Measurements from ENCODE around the gene CTRB2. TPM values are rescaled to one million over a fixed set of nuclear protein-coding genes. Genes with fewer than 3 reads are reported as not detected.
A peak's percentile ranks its signal among the peaks of the same experiment; 100 is the strongest.

The CTRB2 gene
- total RNA-seq, 1 experiment from 2014 or later, result 5.8 TPM

DNA sequence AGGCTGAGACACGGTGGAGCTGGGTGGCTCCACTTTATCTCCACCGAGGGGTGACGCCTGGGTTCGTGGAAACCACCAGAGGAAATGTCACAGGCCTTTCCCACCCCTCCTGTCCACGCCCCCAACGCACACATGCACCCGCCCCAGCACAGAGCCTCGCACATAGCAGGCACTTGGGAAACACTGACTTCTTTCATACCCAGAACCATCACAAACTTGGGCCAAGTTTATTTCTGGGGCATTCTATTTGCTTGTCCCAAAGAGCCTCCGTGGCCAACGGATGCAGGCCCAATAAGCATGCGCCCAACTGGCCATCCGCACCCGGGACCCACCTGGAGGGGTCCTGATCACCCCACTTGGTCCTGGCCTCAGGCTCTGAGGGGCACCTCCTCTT is 41.2 kb upstream of the CTRB2 start:
- POLR2A ChIA-PET, result interaction anchor here (1.1 kb wide), 1 partner anchor 14 kb away, joined by 6 read pairs; no protein-coding TSS in a partner anchor
- Mint-ChIP-seq H3K4me1 (peaks cover 77% of the 10 kb centered on the region), H3K4me3 (no peak overlapping the region), H3K27ac (peak overlapping the region; percentile 73), H3K36me3 (peaks cover 5% of the 10 kb centered on the region), H3K27me3 (ENCODE audit: low read depth) (no peaks in the 10 kb centered on the region), H3K9me3 (no peaks in the 10 kb centered on the region)
- DNase-seq (ENCODE audit: low spot score), result no peak
- no peak for ATAC-seq
- no peak for TF ChIP-seq FOXJ3 (CRISPR knock-in tag; IDR thresholded peaks at IDR 0.05; ENCODE audit: borderline replicate concordance)
- TF ChIP-seq, protein P1, sequence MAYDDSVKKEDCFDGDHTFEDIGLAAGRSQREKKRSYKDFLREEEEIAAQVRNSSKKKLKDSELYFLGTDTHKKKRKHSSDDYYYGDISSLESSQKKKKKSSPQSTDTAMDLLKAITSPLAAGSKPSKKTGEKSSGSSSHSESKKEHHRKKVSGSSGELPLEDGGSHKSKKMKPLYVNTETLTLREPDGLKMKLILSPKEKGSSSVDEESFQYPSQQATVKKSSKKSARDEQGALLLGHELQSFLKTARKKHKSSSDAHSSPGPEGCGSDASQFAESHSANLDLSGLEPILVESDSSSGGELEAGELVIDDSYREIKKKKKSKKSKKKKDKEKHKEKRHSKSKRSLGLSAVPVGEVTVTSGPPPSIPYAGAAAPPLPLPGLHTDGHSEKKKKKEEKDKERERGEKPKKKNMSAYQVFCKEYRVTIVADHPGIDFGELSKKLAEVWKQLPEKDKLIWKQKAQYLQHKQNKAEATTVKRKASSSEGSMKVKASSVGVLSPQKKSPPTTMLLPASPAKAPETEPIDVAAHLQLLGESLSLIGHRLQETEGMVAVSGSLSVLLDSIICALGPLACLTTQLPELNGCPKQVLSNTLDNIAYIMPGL (CRISPR knock-in tag; IDR thresholded peaks at IDR 0.05), result no peak
- TF ChIP-seq NR1H2 (CRISPR knock-in tag; IDR thresholded peaks at IDR 0.05), result no peak
- TF ChIP-seq, protein P2, sequence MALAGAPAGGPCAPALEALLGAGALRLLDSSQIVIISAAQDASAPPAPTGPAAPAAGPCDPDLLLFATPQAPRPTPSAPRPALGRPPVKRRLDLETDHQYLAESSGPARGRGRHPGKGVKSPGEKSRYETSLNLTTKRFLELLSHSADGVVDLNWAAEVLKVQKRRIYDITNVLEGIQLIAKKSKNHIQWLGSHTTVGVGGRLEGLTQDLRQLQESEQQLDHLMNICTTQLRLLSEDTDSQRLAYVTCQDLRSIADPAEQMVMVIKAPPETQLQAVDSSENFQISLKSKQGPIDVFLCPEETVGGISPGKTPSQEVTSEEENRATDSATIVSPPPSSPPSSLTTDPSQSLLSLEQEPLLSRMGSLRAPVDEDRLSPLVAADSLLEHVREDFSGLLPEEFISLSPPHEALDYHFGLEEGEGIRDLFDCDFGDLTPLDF (CRISPR knock-in tag; IDR thresholded peaks at IDR 0.05), result no peak
- no peak for TF ChIP-seq SMAD4 (CRISPR knock-in tag; IDR thresholded peaks at IDR 0.05)
- TF ChIP-seq ZNF121 (CRISPR knock-in tag; IDR thresholded peaks at IDR 0.05), result no peak
- TF ChIP-seq, protein P3, sequence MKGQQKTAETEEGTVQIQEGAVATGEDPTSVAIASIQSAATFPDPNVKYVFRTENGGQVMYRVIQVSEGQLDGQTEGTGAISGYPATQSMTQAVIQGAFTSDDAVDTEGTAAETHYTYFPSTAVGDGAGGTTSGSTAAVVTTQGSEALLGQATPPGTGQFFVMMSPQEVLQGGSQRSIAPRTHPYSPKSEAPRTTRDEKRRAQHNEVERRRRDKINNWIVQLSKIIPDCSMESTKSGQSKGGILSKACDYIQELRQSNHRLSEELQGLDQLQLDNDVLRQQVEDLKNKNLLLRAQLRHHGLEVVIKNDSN (CRISPR knock-in tag; IDR thresholded peaks at IDR 0.05), result no peak
- TF ChIP-seq RORB (CRISPR knock-in tag; IDR thresholded peaks at IDR 0.05), result no peak
- no peak for TF ChIP-seq JAZF1 (CRISPR knock-in tag; IDR thresholded peaks at IDR 0.05)
- TF ChIP-seq ELF4 (CRISPR knock-in tag; IDR thresholded peaks at IDR 0.05; ENCODE audit: low read depth), result no peak
- TF ChIP-seq GABPB1 (CRISPR knock-in tag; IDR thresholded peaks at IDR 0.05), result no peak
- CTCF ChIA-PET, result interaction anchor here (1.0 to 1.3 kb wide), 3 partner anchors 14 to 269 kb away, joined by 3 to 11 read pairs (median 3); no protein-coding TSS in a partner anchor

DNA sequence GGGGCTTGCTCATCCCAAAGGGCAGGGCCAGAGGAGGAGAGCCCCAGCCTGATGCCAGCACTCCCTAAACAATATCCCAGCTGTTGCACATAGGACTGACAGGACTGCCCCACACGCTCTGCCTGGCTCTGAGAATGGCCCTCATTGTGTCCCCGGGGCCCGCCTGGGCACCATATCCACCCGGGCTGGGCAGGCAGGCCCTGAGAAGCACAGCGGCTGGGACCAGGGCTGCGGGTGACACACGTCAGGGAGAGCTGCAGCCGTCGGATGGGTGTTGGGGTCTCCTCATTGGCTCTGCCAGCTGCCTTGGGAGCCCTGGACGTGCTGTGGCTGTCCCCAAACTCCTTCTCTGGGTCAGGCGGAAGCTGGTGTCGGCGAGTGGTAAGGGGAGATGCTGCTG is 40.3 kb upstream of the CTRB2 start:
- no peak for DNase-seq (ENCODE audit: low spot score)
- Mint-ChIP-seq H3K27ac (peak overlapping the region; percentile 73), H3K4me3 (no peak overlapping the region), H3K9me3 (no peaks in the 10 kb centered on the region), H3K36me3 (peaks cover 13% of the 10 kb centered on the region), H3K27me3 (ENCODE audit: low read depth) (no peaks in the 10 kb centered on the region), H3K4me1 (peaks cover 69% of the 10 kb centered on the region)
- TF ChIP-seq, protein P1 (CRISPR knock-in tag; IDR thresholded peaks at IDR 0.05), result no peak
- TF ChIP-seq, protein P3 (CRISPR knock-in tag; IDR thresholded peaks at IDR 0.05), result no peak
- TF ChIP-seq ZNF263 (CRISPR knock-in tag; IDR thresholded peaks at IDR 0.05; ENCODE audit: low read depth) (no peak), GABPB1 (CRISPR knock-in tag; IDR thresholded peaks at IDR 0.05) (no peak), TP53 (CRISPR knock-in tag; IDR thresholded peaks at IDR 0.05) (no peak)
- ChIA-PET CTCF (interaction anchor here (1.0 to 4.8 kb wide), 5 partner anchors 13 to 489 kb away, joined by 3 to 44 read pairs (median 3); no protein-coding TSS in a partner anchor), POLR2A (interaction anchor here (0.5 to 1.1 kb wide), 2 partner anchors 13 to 26 kb away, joined by 3 to 6 read pairs; no protein-coding TSS in a partner anchor)
- ATAC-seq, result no peak

DNA sequence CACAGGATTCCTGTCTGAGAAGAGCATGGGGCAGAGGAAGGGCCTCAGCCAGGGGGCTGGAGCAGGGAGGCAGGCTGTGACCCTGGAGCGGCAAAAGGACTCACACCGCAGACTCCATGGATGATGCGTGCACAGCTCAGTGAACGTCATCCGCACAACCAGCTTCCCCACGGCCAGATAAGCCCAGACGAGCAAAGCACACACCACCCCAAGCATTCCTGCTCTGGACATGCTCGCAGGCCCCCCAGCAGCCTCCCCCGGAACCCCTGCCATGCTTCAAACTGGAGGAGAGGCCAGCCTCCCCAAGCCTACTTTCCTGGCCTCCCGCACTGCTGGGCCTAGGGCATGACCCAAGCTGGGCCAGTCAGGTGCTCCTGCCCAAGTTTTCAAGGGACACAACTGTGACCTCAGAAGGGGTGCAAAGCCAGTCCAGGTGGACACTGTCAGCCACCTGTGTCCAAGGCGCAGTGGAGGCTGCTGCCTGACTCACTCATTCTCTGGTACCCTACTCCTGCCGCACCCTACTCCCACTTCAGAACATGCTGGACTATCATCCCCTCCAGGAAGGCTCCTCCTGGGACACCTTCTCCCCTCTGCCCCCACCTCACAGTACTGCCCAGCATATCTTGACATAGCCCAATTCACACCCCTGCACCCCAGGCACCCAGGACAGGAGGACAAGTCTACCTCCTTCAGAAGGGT is 39.7 kb upstream of the CTRB2 start:
- no peak for TF ChIP-seq TEAD1 (CRISPR knock-in tag; IDR thresholded peaks at IDR 0.05)
- no peak for TF ChIP-seq SP1 (CRISPR knock-in tag; conservative IDR thresholded peaks at IDR 0.05)
- TF ChIP-seq ATF1 (CRISPR knock-in tag; IDR thresholded peaks at IDR 0.05), result no peak
- TF ChIP-seq, protein P4, sequence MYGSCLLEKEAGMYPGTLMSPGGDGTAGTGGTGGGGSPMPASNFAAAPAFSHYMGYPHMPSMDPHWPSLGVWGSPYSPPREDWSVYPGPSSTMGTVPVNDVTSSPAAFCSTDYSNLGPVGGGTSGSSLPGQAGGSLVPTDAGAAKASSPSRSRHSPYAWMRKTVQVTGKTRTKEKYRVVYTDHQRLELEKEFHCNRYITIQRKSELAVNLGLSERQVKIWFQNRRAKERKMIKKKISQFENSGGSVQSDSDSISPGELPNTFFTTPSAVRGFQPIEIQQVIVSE (CRISPR knock-in tag; IDR thresholded peaks at IDR 0.05; ENCODE audit: borderline replicate concordance), result no peak
- TF ChIP-seq MXD4 (CRISPR knock-in tag; IDR thresholded peaks at IDR 0.05; ENCODE audit: borderline replicate concordance), result no peak
- TF ChIP-seq, protein P5, sequence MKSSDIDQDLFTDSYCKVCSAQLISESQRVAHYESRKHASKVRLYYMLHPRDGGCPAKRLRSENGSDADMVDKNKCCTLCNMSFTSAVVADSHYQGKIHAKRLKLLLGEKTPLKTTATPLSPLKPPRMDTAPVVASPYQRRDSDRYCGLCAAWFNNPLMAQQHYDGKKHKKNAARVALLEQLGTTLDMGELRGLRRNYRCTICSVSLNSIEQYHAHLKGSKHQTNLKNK (CRISPR knock-in tag; IDR thresholded peaks at IDR 0.05), result no peak
- Mint-ChIP-seq H3K27ac (peak overlapping the region; percentile 86), H3K36me3 (peaks cover 19% of the 10 kb centered on the region), H3K9me3 (no peaks in the 10 kb centered on the region), H3K27me3 (ENCODE audit: low read depth) (no peaks in the 10 kb centered on the region), H3K4me1 (peaks cover 64% of the 10 kb centered on the region), H3K4me3 (peak overlapping the region; percentile 12; the same call in 1 of the 2 replicates)
- ChIA-PET CTCF (interaction anchor here (0.7 to 4.8 kb wide), 3 partner anchors 12 to 489 kb away, joined by 3 to 44 read pairs (median 3); no protein-coding TSS in a partner anchor), POLR2A (interaction anchor here (0.8 to 2.6 kb wide), 3 partner anchors 8 to 20 kb away, joined by 3 to 13 read pairs (median 7); no protein-coding TSS in a partner anchor)
- DNase-seq (ENCODE audit: low spot score) (no peak), ATAC-seq (no peak)

Data from WTC11 (cell line).